SK-N-SH (cell line): ENCODE measurements around the gene PRX.

Experiments
- NRF1 ChIP-seq: IDR thresholded peaks from 2 replicates; pipeline ENCODE4 v1.6.1; 2012; ENCODE audit warnings: low read depth, mild to moderate bottlenecking, low read length
- TF ChIP-seq, protein P1 (sequence below): IDR thresholded peaks from 2 replicates; pipeline ENCODE4 v1.4.0; 2012; ENCODE audit warnings: low read depth, borderline replicate concordance

GRCh38 chr19:40394816-40395210 lies 18.4 kb downstream of the PRX start:
- TF ChIP-seq, protein P1, sequence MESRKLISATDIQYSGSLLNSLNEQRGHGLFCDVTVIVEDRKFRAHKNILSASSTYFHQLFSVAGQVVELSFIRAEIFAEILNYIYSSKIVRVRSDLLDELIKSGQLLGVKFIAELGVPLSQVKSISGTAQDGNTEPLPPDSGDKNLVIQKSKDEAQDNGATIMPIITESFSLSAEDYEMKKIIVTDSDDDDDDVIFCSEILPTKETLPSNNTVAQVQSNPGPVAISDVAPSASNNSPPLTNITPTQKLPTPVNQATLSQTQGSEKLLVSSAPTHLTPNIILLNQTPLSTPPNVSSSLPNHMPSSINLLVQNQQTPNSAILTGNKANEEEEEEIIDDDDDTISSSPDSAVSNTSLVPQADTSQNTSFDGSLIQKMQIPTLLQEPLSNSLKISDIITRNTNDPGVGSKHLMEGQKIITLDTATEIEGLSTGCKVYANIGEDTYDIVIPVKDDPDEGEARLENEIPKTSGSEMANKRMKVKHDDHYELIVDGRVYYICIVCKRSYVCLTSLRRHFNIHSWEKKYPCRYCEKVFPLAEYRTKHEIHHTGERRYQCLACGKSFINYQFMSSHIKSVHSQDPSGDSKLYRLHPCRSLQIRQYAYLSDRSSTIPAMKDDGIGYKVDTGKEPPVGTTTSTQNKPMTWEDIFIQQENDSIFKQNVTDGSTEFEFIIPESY: no peak
- TF ChIP-seq NRF1: no peak
